Activated T-cell treated with anti-CD3 and anti-CD28 coated beads, Interleukin-2, amount 50 U/mL, for 24 hours (primary cell): Measurements from ENCODE around the gene CELF3.
A peak's percentile ranks its signal among the peaks of the same experiment; 100 is the strongest.

Experiments used
- DNase-seq: peaks from one replicate; pipeline ENCODE4 v3.0.0-alpha.2; 2020
- H3K27ac Mint-ChIP-seq: 2 replicates; pipeline ENCODE4 v1.8.0; 2020; ENCODE audit warnings: mild to moderate bottlenecking, mixed read lengths
- H3K27me3 Mint-ChIP-seq: 2 replicates; pipeline ENCODE4 v1.8.0; 2020; ENCODE audit warnings: mixed read lengths
- H3K36me3 Mint-ChIP-seq: 2 replicates; pipeline ENCODE4 v1.8.0; 2020; ENCODE audit warnings: low read depth, mixed read lengths
- H3K4me1 Mint-ChIP-seq: 2 replicates; pipeline ENCODE4 v1.8.0; 2020; ENCODE audit warnings: low read depth, mixed read lengths
- H3K4me3 Mint-ChIP-seq: 2 replicates; pipeline ENCODE4 v1.8.0; 2020; ENCODE audit warnings: mild to moderate bottlenecking, moderate library complexity, mixed read lengths
- H3K9me3 Mint-ChIP-seq: 2 replicates; pipeline ENCODE4 v1.8.0; 2020; ENCODE audit warnings: mixed read lengths

The CELF3 gene

DNA sequence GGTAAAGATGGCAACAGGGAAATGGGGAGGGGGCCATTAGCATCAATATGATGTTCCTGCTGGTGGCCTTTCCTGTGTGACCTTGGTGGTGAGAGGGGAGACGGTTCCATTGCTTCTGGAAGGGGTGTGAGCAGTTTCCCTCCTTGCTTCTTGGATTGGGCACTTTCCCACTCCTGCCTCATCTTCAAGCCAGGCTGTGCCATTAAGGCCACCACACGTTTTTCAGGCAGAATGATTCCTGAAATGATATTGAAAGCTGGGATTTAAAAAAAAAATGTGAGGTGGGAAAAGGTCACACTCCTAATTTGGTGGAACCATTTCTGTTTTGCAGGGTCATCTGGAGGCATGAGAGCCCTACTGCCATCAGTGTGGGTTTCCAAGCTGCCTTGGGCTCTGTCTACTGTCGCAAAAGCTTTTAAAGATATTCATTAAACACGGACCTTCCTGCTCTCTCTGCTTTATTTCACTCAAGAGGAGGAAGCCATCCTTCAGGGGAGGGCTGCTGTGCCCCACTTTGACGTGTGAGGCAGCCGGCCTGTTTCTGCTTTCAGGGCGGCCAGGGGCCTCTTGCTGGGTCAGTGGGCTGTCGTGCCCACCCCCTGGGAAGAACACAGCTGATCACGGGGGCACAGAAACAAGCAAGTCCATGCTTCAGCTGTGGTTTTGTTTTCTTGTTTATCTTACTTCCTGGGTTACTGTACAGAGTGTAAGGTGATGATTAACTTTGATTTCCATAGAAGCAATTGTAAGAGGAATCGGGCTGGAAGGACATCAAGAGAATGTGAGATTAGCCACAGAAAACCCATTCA lies 12.8 kb upstream of the CELF3 start:
- DNase-seq = no peak
- Mint-ChIP-seq H3K4me1 (no peaks in the 10 kb centered on the region), H3K27ac (no peak overlapping the region), H3K4me3 (no peak overlapping the region), H3K27me3 (peaks cover 58% of the 10 kb centered on the region), H3K9me3 (no peaks in the 10 kb centered on the region), H3K36me3 (no peaks in the 10 kb centered on the region)

- DNase-seq = no peak
- H3K36me3 Mint-ChIP-seq = no peaks in the 10 kb centered on the region
- H3K27me3 Mint-ChIP-seq = peaks cover 65% of the 10 kb centered on the region
- no peaks in the 10 kb centered on the region for H3K9me3 Mint-ChIP-seq
- no peak overlapping the region for H3K4me3 Mint-ChIP-seq
- H3K27ac Mint-ChIP-seq = no peak overlapping the region
- H3K4me1 Mint-ChIP-seq = no peaks in the 10 kb centered on the region
These were observed 11.8 kb upstream of the CELF3 start for GRCh38 chr1:151728151-151729054.

- H3K9me3 Mint-ChIP-seq = no peaks in the 10 kb centered on the region
- no peak for DNase-seq
- no peak overlapping the region for H3K4me3 Mint-ChIP-seq
- H3K36me3 Mint-ChIP-seq = no peaks in the 10 kb centered on the region
- H3K27me3 Mint-ChIP-seq = peaks cover 79% of the 10 kb centered on the region
- H3K27ac Mint-ChIP-seq = no peak overlapping the region
- peaks cover 19% of the 10 kb centered on the region for H3K4me1 Mint-ChIP-seq
These were observed 7.2 kb upstream of the CELF3 start for GRCh38 chr1:151723726-151724370.

DNA sequence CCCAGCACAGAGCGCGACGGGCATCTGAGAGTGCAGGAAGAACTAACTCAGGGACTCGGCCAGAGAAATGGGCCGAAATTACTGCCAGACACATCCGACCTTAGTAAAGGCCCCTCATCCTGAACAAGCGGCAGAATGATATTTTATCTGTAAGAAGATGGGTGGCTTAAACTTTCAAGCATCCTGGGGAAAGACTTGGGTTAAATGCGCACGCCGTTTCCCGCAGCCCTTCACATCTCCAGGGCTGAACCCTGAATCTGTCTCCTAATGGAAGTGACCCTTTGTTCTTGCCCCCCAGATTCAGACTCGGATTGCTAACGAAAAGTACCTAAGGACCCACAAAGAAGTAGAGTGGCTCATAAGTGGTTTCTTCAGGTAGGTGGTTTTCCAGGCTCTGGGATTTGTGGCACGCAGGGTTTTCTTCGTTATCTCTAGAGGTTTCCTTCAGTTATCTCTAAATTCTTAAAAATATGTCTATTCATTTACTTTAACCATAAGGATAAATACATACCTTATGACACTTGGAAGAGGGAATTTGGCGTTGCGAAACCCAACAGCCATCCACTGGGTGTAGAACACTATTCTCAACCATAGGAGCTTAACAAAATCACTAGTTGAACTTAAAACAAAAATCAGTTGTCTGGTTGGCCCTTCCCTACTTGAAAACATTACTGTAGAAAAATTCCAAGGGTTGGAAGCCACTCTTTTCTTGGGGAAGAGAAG lies 5.3 kb upstream of the CELF3 start:
- no peak overlapping the region for H3K27ac Mint-ChIP-seq
- no peak for DNase-seq
- H3K4me3 Mint-ChIP-seq = peak overlapping the region; percentile 74

GRCh38 chr1:151720974-151721787 lies 4.6 kb upstream of the CELF3 start, which contains the start of gene RIIAD1:
RIIAD1 (plus strand) TSS chr1:151721522; CDS start chr1:151721537, 15 bp downstream.
- Mint-ChIP-seq H3K4me1 (peaks cover 28% of the 10 kb centered on the region), H3K27me3 (peaks cover 80% of the 10 kb centered on the region), H3K36me3 (no peaks in the 10 kb centered on the region), H3K4me3 (peak within 1 kb of the TSS; percentile 74), H3K9me3 (no peaks in the 10 kb centered on the region), H3K27ac (no peak within 1 kb of the TSS)
- DNase-seq = peak; percentile 69

More for the DNA sequence above, 5.3 kb upstream of the CELF3 start:
- Mint-ChIP-seq H3K27me3 (peaks cover 82% of the 10 kb centered on the region), H3K36me3 (no peaks in the 10 kb centered on the region), H3K9me3 (no peaks in the 10 kb centered on the region), H3K4me1 (peaks cover 26% of the 10 kb centered on the region)

- DNase-seq = no peak
- H3K4me3 Mint-ChIP-seq = peak overlapping the region; percentile 62
- no peak overlapping the region for H3K27ac Mint-ChIP-seq
- peaks cover 28% of the 10 kb centered on the region for H3K4me1 Mint-ChIP-seq
- peaks cover 80% of the 10 kb centered on the region for H3K27me3 Mint-ChIP-seq
- no peaks in the 10 kb centered on the region for H3K36me3 Mint-ChIP-seq
- H3K9me3 Mint-ChIP-seq = no peaks in the 10 kb centered on the region
These were observed 4.0 kb upstream of the CELF3 start for GRCh38 chr1:151720554-151720953.

GRCh38 chr1:151720125-151720524 lies 3.5 kb upstream of the CELF3 start:
- H3K9me3 Mint-ChIP-seq = no peaks in the 10 kb centered on the region
- no peaks in the 10 kb centered on the region for H3K36me3 Mint-ChIP-seq
- no peak for DNase-seq
- H3K27ac Mint-ChIP-seq = no peak overlapping the region
- peaks cover 80% of the 10 kb centered on the region for H3K27me3 Mint-ChIP-seq
- peaks cover 28% of the 10 kb centered on the region for H3K4me1 Mint-ChIP-seq
- no peak overlapping the region for H3K4me3 Mint-ChIP-seq

DNA sequence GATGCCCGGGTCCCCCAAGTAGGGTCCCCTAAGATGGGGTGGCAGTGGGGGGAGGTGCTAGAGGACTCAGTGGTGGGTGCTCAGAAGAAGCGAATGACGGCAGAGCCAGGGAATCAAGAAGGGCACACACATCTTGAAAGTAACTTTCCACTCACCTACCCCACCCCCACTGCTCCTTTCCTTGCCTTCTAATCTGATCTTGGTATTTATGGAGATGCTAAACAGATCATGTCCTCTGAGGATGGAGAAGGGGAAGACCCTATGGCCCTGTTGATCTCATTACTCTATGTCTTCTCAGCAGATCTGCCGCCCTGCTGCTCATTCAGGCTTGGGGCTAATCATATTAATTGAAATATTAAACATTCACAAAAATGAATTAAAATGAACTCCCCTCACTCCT lies 2.1 kb upstream of the CELF3 start:
- H3K4me3 Mint-ChIP-seq = no peak overlapping the region
- no peak overlapping the region for H3K27ac Mint-ChIP-seq
- no peaks in the 10 kb centered on the region for H3K9me3 Mint-ChIP-seq
- peaks cover 85% of the 10 kb centered on the region for H3K27me3 Mint-ChIP-seq
- peaks cover 28% of the 10 kb centered on the region for H3K4me1 Mint-ChIP-seq
- no peak for DNase-seq
- H3K36me3 Mint-ChIP-seq = no peaks in the 10 kb centered on the region

GRCh38 chr1:151718011-151718431 lies 1.4 kb upstream of the CELF3 start:
- no peak for DNase-seq
- Mint-ChIP-seq H3K4me3 (no peak overlapping the region), H3K9me3 (no peaks in the 10 kb centered on the region), H3K36me3 (no peaks in the 10 kb centered on the region), H3K27me3 (peaks cover 87% of the 10 kb centered on the region), H3K27ac (no peak overlapping the region), H3K4me1 (peaks cover 28% of the 10 kb centered on the region)

GRCh38 chr1:151716405-151716762 lies 219 bp downstream of the CELF3 start:
- Mint-ChIP-seq H3K36me3 (no peaks in the 10 kb centered on the region), H3K4me1 (peaks cover 21% of the 10 kb centered on the region), H3K9me3 (no peaks in the 10 kb centered on the region), H3K4me3 (no peak overlapping the region), H3K27ac (no peak overlapping the region), H3K27me3 (peaks cover 80% of the 10 kb centered on the region)
- no peak for DNase-seq

GRCh38 chr1:151715726-151716404 lies 738 bp downstream of the CELF3 start:
- peaks cover 80% of the 10 kb centered on the region for H3K27me3 Mint-ChIP-seq
- no peak overlapping the region for H3K4me3 Mint-ChIP-seq
- H3K27ac Mint-ChIP-seq = no peak overlapping the region
- H3K9me3 Mint-ChIP-seq = no peaks in the 10 kb centered on the region
- DNase-seq = no peak
- H3K4me1 Mint-ChIP-seq = peaks cover 18% of the 10 kb centered on the region
- H3K36me3 Mint-ChIP-seq = no peaks in the 10 kb centered on the region

DNA sequence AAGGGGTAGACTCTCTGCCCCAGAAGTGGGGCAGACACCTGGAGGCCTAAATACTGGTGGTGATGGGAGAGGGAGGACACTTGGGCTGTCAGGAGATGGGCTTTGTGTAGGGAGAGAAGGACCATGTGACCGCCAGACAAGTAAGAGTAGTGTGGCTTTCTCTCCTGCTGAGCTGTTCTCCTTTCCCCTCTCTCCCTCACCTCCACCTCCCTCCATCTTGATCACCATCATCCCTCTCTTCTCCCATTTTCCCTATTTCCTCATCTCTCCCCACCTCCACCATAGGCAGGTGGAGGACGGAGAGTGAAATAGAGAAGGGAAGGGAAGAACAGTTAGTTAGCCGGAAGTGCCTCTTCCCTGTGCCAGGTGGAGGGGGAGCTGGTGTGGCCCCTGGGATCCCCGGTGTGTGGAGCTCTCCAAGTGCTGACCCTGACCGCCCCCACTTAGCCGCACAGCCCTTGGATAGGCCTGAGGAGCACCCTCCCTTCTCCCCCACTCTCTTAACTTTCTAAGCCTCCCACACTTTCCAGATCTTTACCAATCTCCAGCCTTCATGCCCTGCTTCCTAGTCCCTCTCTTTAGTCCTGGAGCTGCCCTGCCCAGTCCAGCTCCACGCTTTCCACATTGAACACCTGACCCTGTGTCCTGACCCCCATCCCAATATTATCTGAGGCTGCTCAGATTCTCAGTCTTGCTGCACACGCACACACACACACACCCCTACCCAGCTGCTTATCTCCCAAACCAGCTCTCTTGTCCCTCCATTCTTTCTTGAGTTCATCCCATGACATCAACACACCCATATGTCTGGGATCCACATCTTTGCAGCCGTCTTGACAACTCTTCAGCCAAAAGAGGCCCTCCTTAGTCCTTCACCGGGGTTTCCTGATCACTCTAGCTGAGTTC lies 1.5 kb downstream of the CELF3 start:
- Mint-ChIP-seq H3K27me3 (peaks cover 72% of the 10 kb centered on the region), H3K9me3 (no peaks in the 10 kb centered on the region), H3K4me1 (peaks cover 10% of the 10 kb centered on the region), H3K27ac (no peak overlapping the region), H3K36me3 (no peaks in the 10 kb centered on the region), H3K4me3 (no peak overlapping the region)
- DNase-seq = no peak
